ENCODE results near the gene IZUMO1. TPM values are rescaled to one million over a fixed set of nuclear protein-coding genes. Genes with fewer than 3 reads are reported as not detected.

IZUMO1 gene
- polyA plus RNA-seq, 1 donor from 2014 or later = not detected

DNA sequence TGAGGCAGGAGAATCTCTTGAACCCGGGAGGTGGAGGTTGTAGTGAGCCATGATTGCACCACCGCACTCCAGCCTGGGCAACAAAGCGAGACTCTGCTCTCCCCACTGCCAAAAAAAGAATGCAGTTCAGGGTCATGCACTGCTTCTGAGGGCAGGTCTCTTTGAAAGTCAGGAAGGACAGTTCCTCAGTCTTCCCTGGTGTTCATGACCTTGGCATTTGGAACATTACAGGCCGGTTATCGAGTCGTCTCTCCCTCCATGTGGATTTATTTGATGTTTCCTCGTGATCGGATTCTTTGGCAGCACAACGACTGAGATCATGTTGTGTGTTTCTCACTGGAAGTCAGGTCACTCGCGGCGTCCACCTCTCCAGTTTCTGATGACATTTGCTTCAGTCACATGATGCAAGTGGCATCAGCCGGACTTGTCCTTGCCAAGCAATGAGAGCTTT, 25.8 kb upstream of the IZUMO1 start:
- Histone ChIP-seq H3K9me3 (ENCODE audit: low read length) (no peaks in the 10 kb centered on the region), H4K20me1 (ENCODE audit: insufficient read depth) (no peaks in the 10 kb centered on the region), H3K4me3 (ENCODE audit: low read length) (no peak overlapping the region), H3F3A (ENCODE audit: insufficient read depth, low read length, poor library complexity, severe bottlenecking) (no peaks in the 10 kb centered on the region), H3K79me2 (replicated peaks; ENCODE audit: insufficient read depth, low read length) (no peaks in the 10 kb centered on the region), H3K9me2 (ENCODE audit: insufficient read depth, low read length) (no peaks in the 10 kb centered on the region), H3K27me3 (ENCODE audit: insufficient read depth, low read depth, low read length) (no peaks in the 10 kb centered on the region), H3K9ac (ENCODE audit: low read length) (no peak overlapping the region), H3K36me3 (ENCODE audit: insufficient read depth, low read length) (no peaks in the 10 kb centered on the region), H3K27ac (ENCODE audit: low read length) (no peak overlapping the region), H2AFZ (ENCODE audit: low read depth, low read length) (no peak overlapping the region), H3K4me2 (ENCODE audit: low read length) (no peak overlapping the region)
- TF ChIP-seq, protein P1, sequence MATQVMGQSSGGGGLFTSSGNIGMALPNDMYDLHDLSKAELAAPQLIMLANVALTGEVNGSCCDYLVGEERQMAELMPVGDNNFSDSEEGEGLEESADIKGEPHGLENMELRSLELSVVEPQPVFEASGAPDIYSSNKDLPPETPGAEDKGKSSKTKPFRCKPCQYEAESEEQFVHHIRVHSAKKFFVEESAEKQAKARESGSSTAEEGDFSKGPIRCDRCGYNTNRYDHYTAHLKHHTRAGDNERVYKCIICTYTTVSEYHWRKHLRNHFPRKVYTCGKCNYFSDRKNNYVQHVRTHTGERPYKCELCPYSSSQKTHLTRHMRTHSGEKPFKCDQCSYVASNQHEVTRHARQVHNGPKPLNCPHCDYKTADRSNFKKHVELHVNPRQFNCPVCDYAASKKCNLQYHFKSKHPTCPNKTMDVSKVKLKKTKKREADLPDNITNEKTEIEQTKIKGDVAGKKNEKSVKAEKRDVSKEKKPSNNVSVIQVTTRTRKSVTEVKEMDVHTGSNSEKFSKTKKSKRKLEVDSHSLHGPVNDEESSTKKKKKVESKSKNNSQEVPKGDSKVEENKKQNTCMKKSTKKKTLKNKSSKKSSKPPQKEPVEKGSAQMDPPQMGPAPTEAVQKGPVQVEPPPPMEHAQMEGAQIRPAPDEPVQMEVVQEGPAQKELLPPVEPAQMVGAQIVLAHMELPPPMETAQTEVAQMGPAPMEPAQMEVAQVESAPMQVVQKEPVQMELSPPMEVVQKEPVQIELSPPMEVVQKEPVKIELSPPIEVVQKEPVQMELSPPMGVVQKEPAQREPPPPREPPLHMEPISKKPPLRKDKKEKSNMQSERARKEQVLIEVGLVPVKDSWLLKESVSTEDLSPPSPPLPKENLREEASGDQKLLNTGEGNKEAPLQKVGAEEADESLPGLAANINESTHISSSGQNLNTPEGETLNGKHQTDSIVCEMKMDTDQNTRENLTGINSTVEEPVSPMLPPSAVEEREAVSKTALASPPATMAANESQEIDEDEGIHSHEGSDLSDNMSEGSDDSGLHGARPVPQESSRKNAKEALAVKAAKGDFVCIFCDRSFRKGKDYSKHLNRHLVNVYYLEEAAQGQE (IDR thresholded peaks at IDR 0.05; ENCODE audit: borderline replicate concordance) = no peak
- TF ChIP-seq, protein P2, sequence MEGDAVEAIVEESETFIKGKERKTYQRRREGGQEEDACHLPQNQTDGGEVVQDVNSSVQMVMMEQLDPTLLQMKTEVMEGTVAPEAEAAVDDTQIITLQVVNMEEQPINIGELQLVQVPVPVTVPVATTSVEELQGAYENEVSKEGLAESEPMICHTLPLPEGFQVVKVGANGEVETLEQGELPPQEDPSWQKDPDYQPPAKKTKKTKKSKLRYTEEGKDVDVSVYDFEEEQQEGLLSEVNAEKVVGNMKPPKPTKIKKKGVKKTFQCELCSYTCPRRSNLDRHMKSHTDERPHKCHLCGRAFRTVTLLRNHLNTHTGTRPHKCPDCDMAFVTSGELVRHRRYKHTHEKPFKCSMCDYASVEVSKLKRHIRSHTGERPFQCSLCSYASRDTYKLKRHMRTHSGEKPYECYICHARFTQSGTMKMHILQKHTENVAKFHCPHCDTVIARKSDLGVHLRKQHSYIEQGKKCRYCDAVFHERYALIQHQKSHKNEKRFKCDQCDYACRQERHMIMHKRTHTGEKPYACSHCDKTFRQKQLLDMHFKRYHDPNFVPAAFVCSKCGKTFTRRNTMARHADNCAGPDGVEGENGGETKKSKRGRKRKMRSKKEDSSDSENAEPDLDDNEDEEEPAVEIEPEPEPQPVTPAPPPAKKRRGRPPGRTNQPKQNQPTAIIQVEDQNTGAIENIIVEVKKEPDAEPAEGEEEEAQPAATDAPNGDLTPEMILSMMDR (IDR thresholded peaks at IDR 0.05; ENCODE audit: poor library complexity, severe bottlenecking) = no peak
- no peak for TF ChIP-seq EP300 (conservative IDR thresholded peaks at IDR 0.05; ENCODE audit: poor library complexity, severe bottlenecking)
- no peak for TF ChIP-seq TAF1 (IDR thresholded peaks at IDR 0.05; ENCODE audit: low read depth)
- TF ChIP-seq SMC3 (conservative IDR thresholded peaks at IDR 0.05; ENCODE audit: poor library complexity) = no peak
- no peak for TF ChIP-seq MXI1 (conservative IDR thresholded peaks at IDR 0.05; ENCODE audit: poor library complexity, severe bottlenecking)
- no peak for TF ChIP-seq POLR2AphosphoS5 (IDR thresholded peaks at IDR 0.05)
- TF ChIP-seq EZH2 (IDR thresholded peaks at IDR 0.05; ENCODE audit: borderline replicate concordance, insufficient read depth, low read length, poor library complexity, severe bottlenecking) = no peak

GRCh38 chr19:48770734-48771472, 24.2 kb upstream of the IZUMO1 start:
- no peaks in the 10 kb centered on the region for H4K20me1 ChIP-seq (ENCODE audit: insufficient read depth)
- H3K9me3 ChIP-seq (ENCODE audit: low read length) = no peaks in the 10 kb centered on the region
- H3F3A ChIP-seq (ENCODE audit: insufficient read depth, low read length, poor library complexity, severe bottlenecking) = no peaks in the 10 kb centered on the region
- H3K9ac ChIP-seq (ENCODE audit: low read length) = no peak overlapping the region
- TF ChIP-seq EP300 (conservative IDR thresholded peaks at IDR 0.05; ENCODE audit: poor library complexity, severe bottlenecking) (no peak), RAD21 (conservative IDR thresholded peaks at IDR 0.05) (no peak), EZH2 (IDR thresholded peaks at IDR 0.05; ENCODE audit: borderline replicate concordance, insufficient read depth, low read length, poor library complexity, severe bottlenecking) (no peak), SMC3 (conservative IDR thresholded peaks at IDR 0.05; ENCODE audit: poor library complexity) (no peak), TAF1 (IDR thresholded peaks at IDR 0.05; ENCODE audit: low read depth) (no peak), MXI1 (conservative IDR thresholded peaks at IDR 0.05; ENCODE audit: poor library complexity, severe bottlenecking) (no peak), POLR2AphosphoS5 (IDR thresholded peaks at IDR 0.05) (no peak)
- TF ChIP-seq, protein P2 (IDR thresholded peaks at IDR 0.05; ENCODE audit: poor library complexity, severe bottlenecking) = no peak
- TF ChIP-seq, protein P1 (IDR thresholded peaks at IDR 0.05; ENCODE audit: borderline replicate concordance) = no peak
- H2AFZ ChIP-seq (ENCODE audit: low read depth, low read length) = no peak overlapping the region
- H3K27ac ChIP-seq (ENCODE audit: low read length) = no peak overlapping the region
- no peaks in the 10 kb centered on the region for H3K36me3 ChIP-seq (ENCODE audit: insufficient read depth, low read length)
- no peak overlapping the region for H3K4me2 ChIP-seq (ENCODE audit: low read length)
- no peaks in the 10 kb centered on the region for H3K27me3 ChIP-seq (ENCODE audit: insufficient read depth, low read depth, low read length)
- no peaks in the 10 kb centered on the region for H3K9me2 ChIP-seq (ENCODE audit: insufficient read depth, low read length)
- no peak overlapping the region for H3K4me3 ChIP-seq (ENCODE audit: low read length)
- no peaks in the 10 kb centered on the region for H3K79me2 ChIP-seq (replicated peaks; ENCODE audit: insufficient read depth, low read length)
